ENCODE data around the gene CIAO2B.

GRCh38 chr16:66895999-66896398, 38.2 kb downstream of the CIAO2B start:
- TF ChIP-seq CTCF (IDR thresholded peaks at IDR 0.05; ENCODE audit: borderline replicate concordance, extremely low read depth, low read length, poor library complexity, severe bottlenecking) (no peak), EZH2 (IDR thresholded peaks at IDR 0.05; ENCODE audit: borderline replicate concordance, low read depth, low read length, severe bottlenecking) (no peak)

All from DND-41 (cell line).